ENCODE measurements around the gene MYO5A.
"Not testable (repeated sequence)": the region's sequence is repeated elsewhere in the genome, so short reads cannot be mapped to it uniquely, and the experiment has no call there.

The MYO5A gene

GRCh38 chr15:52416566-52416965 lies 112.1 kb downstream of the MYO5A start:
- not testable (repeated sequence) for DNase-seq

- DNase-seq: no peak
Measured at GRCh38 chr15:52415628-52416027, 113.1 kb downstream of the MYO5A start.

- DNase-seq: no peak
Measured at GRCh38 chr15:52414936-52415335, 113.7 kb downstream of the MYO5A start.

GRCh38 chr15:52408823-52409222 lies 119.9 kb downstream of the MYO5A start:
- no peak for DNase-seq

- DNase-seq: no peak
Measured at GRCh38 chr15:52407374-52407773, 121.3 kb downstream of the MYO5A start.

- no peak for DNase-seq
Measured at GRCh38 chr15:52406601-52407000, 122.1 kb downstream of the MYO5A start.

- no peak for DNase-seq
Measured at GRCh38 chr15:52405856-52406255, 122.8 kb downstream of the MYO5A start.

GRCh38 chr15:52397118-52397517 lies 131.6 kb downstream of the MYO5A start:
- no peak for DNase-seq

GRCh38 chr15:52394118-52394517 lies 134.6 kb downstream of the MYO5A start:
- DNase-seq: no peak

- no peak for DNase-seq
Measured at GRCh38 chr15:52392008-52392687, 136.5 kb downstream of the MYO5A start.

- DNase-seq: no peak
Measured at GRCh38 chr15:52391069-52391468, 137.6 kb downstream of the MYO5A start.

- DNase-seq: no peak
Measured at GRCh38 chr15:52385670-52386069, 143.0 kb downstream of the MYO5A start.

GRCh38 chr15:52383100-52383588 lies 145.5 kb downstream of the MYO5A start:
- no peak for DNase-seq

GRCh38 chr15:52382647-52383046 lies 146.0 kb downstream of the MYO5A start:
- no peak for DNase-seq

GRCh38 chr15:52379395-52380106 lies 149.1 kb downstream of the MYO5A start:
- no peak for DNase-seq

GRCh38 chr15:52378746-52379394 lies 149.8 kb downstream of the MYO5A start:
- no peak for DNase-seq

GRCh38 chr15:52370010-52370409 lies 158.7 kb downstream of the MYO5A start:
- peak; percentile 76 for DNase-seq

- DNase-seq: no peak
Measured at GRCh38 chr15:52369455-52369854, 159.2 kb downstream of the MYO5A start.

GRCh38 chr15:52369030-52369429 lies 159.7 kb downstream of the MYO5A start:
- no peak for DNase-seq

GRCh38 chr15:52368402-52368801 lies 160.3 kb downstream of the MYO5A start:
- no peak for DNase-seq

- peak; percentile 50 for DNase-seq
Measured at GRCh38 chr15:52362497-52362896, 166.2 kb downstream of the MYO5A start.

- DNase-seq: no peak
Measured at GRCh38 chr15:52361975-52362494, 166.6 kb downstream of the MYO5A start.

- DNase-seq: peak; percentile 30
Measured at GRCh38 chr15:52361494-52361893, 167.2 kb downstream of the MYO5A start.

Data from suppressor macrophage treated with lipopolysaccharide for 4 hours (primary cell).